SKM-1 (cell line): ENCODE measurements around the gene MEX3A.
"Not testable (repeated sequence)": the region's sequence is repeated elsewhere in the genome, so short reads cannot be mapped to it uniquely, and the experiment has no call there.

Experiments used
- DNase-seq: peaks from one replicate; lab custom pipeline; 2025; ENCODE audit not compliant: unreplicated experiment; lab: John Stamatoyannopoulos, UW

MEX3A gene

GRCh38 chr1:156119503-156120209, 37.4 kb upstream of the MEX3A start:
- DNase-seq = peak; percentile 84

GRCh38 chr1:156118177-156118868, 36.1 kb upstream of the MEX3A start:
- DNase-seq = no peak

GRCh38 chr1:156117414-156118176, 35.3 kb upstream of the MEX3A start:
- DNase-seq = no peak

GRCh38 chr1:156116731-156117130, 34.5 kb upstream of the MEX3A start:
- not testable (repeated sequence) for DNase-seq

GRCh38 chr1:156115514-156116374, 33.5 kb upstream of the MEX3A start:
- DNase-seq = no peak

GRCh38 chr1:156114919-156115513, 32.8 kb upstream of the MEX3A start:
- DNase-seq = no peak

- no peak for DNase-seq
These were observed 32.0 kb upstream of the MEX3A start, which contains the start of gene LMNA for GRCh38 chr1:156114101-156114918. LMNA (plus strand) TSS chr1:156114711; CDS start chr1:156114919, 208 bp downstream.

GRCh38 chr1:156113282-156113950, 31.2 kb upstream of the MEX3A start:
- no peak for DNase-seq

- DNase-seq = no peak
These were observed 30.2 kb upstream of the MEX3A start for GRCh38 chr1:156112276-156113137.

- DNase-seq = no peak
These were observed 29.2 kb upstream of the MEX3A start for GRCh38 chr1:156111355-156111962.

- no peak for DNase-seq
These were observed 28.0 kb upstream of the MEX3A start for GRCh38 chr1:156110252-156110651.

- DNase-seq = no peak
These were observed 26.5 kb upstream of the MEX3A start for GRCh38 chr1:156108664-156109241.

GRCh38 chr1:156108057-156108456, 25.8 kb upstream of the MEX3A start:
- DNase-seq = no peak

- no peak for DNase-seq
These were observed 24.6 kb upstream of the MEX3A start for GRCh38 chr1:156106624-156107488.

- no peak for DNase-seq
These were observed 22.9 kb upstream of the MEX3A start for GRCh38 chr1:156104861-156105832.
